CD4-positive, alpha-beta T cell (primary cell): ENCODE data around the gene CALCOCO1. TPM values are rescaled to one million over a fixed set of nuclear protein-coding genes. Genes with fewer than 3 reads are reported as not detected.

ENCODE experiments used
- ATAC-seq: fragments of 200-7000 bp; cut with Tn5 transposase; one replicate; pipeline ENCODE4 v1.10.0; 2022; ENCODE audit warnings: mild to moderate bottlenecking; ENCODE audit not compliant: poor library complexity
- CTCF ChIA-PET: fragments of 350-600 bp; sonication (Branson Sonifier 250); formaldehyde crosslinking; loops from one replicate; lab custom pipeline; 2021; ENCODE audit warnings: antibody characterized with exemption, inconsistent platforms; lab: Charles Lee
- POLR2A ChIA-PET: fragments of 350-600 bp; sonication (Branson Sonifier 250); formaldehyde crosslinking; loops from one replicate; lab custom pipeline; 2021; ENCODE audit warnings: antibody characterized with exemption, inconsistent platforms; lab: Charles Lee
- DNase-seq, 14 experiments: peaks; one replicate each; pipeline ENCODE4 v3.0.0-alpha.2; 2013 to 2020; ENCODE audit warnings: mixed read lengths in 2 of 14
- H3K27ac ChIP-seq, 2 donors: one replicate each; pipeline versions ENCODE4 v1.5.1 to v1.7.0; 2013; ENCODE audit warnings: low read length in 2 of 2, low read depth in 1 of 2, mild to moderate bottlenecking in 1 of 2
- H3K27me3 ChIP-seq, 2 experiments: 1 replicate in 1 of 2; 2 replicates in 1 of 2; pipeline versions ENCODE4 v1.6.1 to v1.7.0; 2013; ENCODE audit warnings: low read length in 2 of 2, control low read depth in 1 of 2, mild to moderate bottlenecking in 1 of 2, moderate library complexity in 1 of 2; ENCODE audit not compliant: insufficient read depth in 2 of 2, control insufficient read depth in 1 of 2
- H3K36me3 ChIP-seq: one replicate; pipeline ENCODE4 v1.6.1; 2013; ENCODE audit warnings: low read length, control low read depth; ENCODE audit not compliant: insufficient read depth
- H3K4me1 ChIP-seq: one replicate; pipeline ENCODE4 v1.6.1; 2013; ENCODE audit warnings: low read length, control low read depth; ENCODE audit not compliant: insufficient read depth
- H3K4me3 ChIP-seq: one replicate; pipeline ENCODE4 v1.5.1; 2013; ENCODE audit warnings: mild to moderate bottlenecking, low read length, moderate library complexity
- H3K9me3 ChIP-seq, 2 experiments: 1 replicate in 1 of 2; 2 replicates in 1 of 2; pipeline versions ENCODE4 v1.6.1 to v1.7.0; 2013; ENCODE audit warnings: low read length in 2 of 2, mild to moderate bottlenecking in 2 of 2, control low read depth in 1 of 2, moderate library complexity in 1 of 2; ENCODE audit not compliant: control insufficient read depth in 1 of 2, insufficient read depth in 1 of 2
- H3K27ac Mint-ChIP-seq: one replicate; pipeline ENCODE4 v1.8.0; 2020; ENCODE audit warnings: mixed read lengths
- H3K27me3 Mint-ChIP-seq: one replicate; pipeline ENCODE4 v1.8.0; 2021; ENCODE audit warnings: mixed read lengths
- H3K36me3 Mint-ChIP-seq: one replicate; pipeline ENCODE4 v1.8.0; 2021; ENCODE audit warnings: low read depth, mixed read lengths
- H3K4me1 Mint-ChIP-seq: one replicate; pipeline ENCODE4 v1.8.0; 2021; ENCODE audit warnings: low read depth, mixed read lengths
- H3K4me3 Mint-ChIP-seq: one replicate; pipeline ENCODE4 v1.8.0; 2020; ENCODE audit warnings: mild to moderate bottlenecking, mixed read lengths
- H3K9me3 Mint-ChIP-seq: one replicate; pipeline ENCODE4 v1.8.0; 2020; ENCODE audit warnings: mixed read lengths
- intact Hi-C, 2 experiments: fragments of 100-400 bp; cut with DNase I in 1 of 2; cut with micrococcal nuclease in 1 of 2; formaldehyde crosslinking; loops; one replicate each; pipeline versions ENCODE4 v1.15.1 to v1.9.0; 2023 to 2025; cut with DNase I, micrococcal nuclease
- total RNA-seq, 174 experiments: library from RNA in 2 of 174; stranded (reverse) in 2 of 174; gene quantifications; one replicate each; pipeline ENCODE4 v1.2.3 and lab custom pipeline; 2021 to 2026
- TF ChIP-seq, protein P1 (sequence below): fragments of 200-600 bp; IDR thresholded peaks from one replicate; pipeline ENCODE4 v1.8.0; 2022; ENCODE audit warnings: antibody characterized with exemption, mild to moderate bottlenecking

CALCOCO1 gene
- total RNA-seq, 2 experiments from 2014 or later, result 66.8 to 69.3 TPM

DNA sequence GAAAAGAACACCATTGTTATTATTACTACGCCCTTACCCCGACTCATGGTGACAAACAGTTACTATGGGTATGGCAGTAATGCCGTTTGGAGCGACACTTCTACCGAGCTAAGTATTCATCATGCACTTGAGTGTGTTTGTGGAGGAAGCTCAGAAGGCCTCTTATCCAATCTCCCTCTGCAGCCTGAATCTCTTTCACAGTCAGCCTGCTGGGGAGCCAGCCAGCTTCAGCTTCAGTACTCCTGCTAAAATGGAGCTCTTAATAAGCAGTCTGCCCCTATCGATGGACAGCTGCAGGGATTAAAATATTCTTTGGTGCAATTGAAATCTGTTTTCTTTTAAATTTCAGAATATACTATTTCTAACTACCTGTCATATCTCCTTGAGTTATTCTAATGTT, 26.7 kb downstream of the CALCOCO1 start:
- POLR2A ChIA-PET, result interaction anchor here (1.5 kb wide), 1 partner anchor 46 kb away, joined by 5 read pairs; no protein-coding TSS in a partner anchor
- H3K27ac ChIP-seq, result no peak overlapping the region
- Mint-ChIP-seq H3K4me3 (no peak overlapping the region), H3K27me3 (peaks cover 96% of the 10 kb centered on the region), H3K4me1 (peaks cover 17% of the 10 kb centered on the region), H3K27ac (no peak overlapping the region), H3K9me3 (no peaks in the 10 kb centered on the region), H3K36me3 (no peaks in the 10 kb centered on the region)
- peaks cover 16% of the 10 kb centered on the region for H3K4me1 ChIP-seq
- ATAC-seq (no peak), DNase-seq (no peak)
- no peak overlapping the region for H3K4me3 ChIP-seq
- intact Hi-C loops, result loop anchor here in 1 of 2 experiments (10.0 kb wide), 1 partner anchor 504 kb away; no protein-coding TSS in a partner anchor
- CTCF ChIA-PET, result interaction anchor here (0.8 to 3.0 kb wide), 5 partner anchors 10 to 501 kb away, joined by 3 to 33 read pairs (median 4); no protein-coding TSS in a partner anchor
- peaks cover 60 to 73% of the 10 kb centered on the region in 2 experiments for H3K27me3 ChIP-seq
- no peaks in the 10 kb centered on the region for H3K36me3 ChIP-seq
- H3K9me3 ChIP-seq, result peaks cover 0 to 4% of the 10 kb centered on the region in 2 experiments
- TF ChIP-seq, protein P1, sequence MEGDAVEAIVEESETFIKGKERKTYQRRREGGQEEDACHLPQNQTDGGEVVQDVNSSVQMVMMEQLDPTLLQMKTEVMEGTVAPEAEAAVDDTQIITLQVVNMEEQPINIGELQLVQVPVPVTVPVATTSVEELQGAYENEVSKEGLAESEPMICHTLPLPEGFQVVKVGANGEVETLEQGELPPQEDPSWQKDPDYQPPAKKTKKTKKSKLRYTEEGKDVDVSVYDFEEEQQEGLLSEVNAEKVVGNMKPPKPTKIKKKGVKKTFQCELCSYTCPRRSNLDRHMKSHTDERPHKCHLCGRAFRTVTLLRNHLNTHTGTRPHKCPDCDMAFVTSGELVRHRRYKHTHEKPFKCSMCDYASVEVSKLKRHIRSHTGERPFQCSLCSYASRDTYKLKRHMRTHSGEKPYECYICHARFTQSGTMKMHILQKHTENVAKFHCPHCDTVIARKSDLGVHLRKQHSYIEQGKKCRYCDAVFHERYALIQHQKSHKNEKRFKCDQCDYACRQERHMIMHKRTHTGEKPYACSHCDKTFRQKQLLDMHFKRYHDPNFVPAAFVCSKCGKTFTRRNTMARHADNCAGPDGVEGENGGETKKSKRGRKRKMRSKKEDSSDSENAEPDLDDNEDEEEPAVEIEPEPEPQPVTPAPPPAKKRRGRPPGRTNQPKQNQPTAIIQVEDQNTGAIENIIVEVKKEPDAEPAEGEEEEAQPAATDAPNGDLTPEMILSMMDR, result no peak

DNA sequence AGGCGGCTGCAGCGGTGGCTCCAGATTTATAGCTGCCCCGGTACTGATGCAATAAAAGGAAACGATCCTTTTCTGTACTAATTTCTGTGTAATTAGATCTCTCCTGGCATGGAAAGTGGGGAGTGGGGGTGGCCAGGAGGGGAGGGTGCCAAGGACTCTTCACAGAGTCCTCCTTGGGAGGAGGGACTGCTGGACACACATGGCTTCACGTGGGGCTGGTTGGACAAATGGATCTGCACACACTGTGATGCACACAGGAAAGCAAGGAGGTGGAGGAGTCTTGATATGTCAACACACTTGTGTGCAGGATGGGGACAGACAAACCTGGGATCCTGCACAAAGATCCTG, 27.6 kb downstream of the CALCOCO1 start:
- H3K9me3 Mint-ChIP-seq, result no peaks in the 10 kb centered on the region
- H3K36me3 Mint-ChIP-seq, result no peaks in the 10 kb centered on the region

GRCh38 chr12:53698948-53699677, 28.1 kb downstream of the CALCOCO1 start:
- Histone ChIP-seq H3K27ac (no peak overlapping the region), H3K27me3 (peaks cover 74 to 82% of the 10 kb centered on the region in 2 experiments), H3K9me3 (peaks cover 0 to 8% of the 10 kb centered on the region in 2 experiments), H3K4me3 (no peak overlapping the region), H3K4me1 (peaks cover 28% of the 10 kb centered on the region), H3K36me3 (no peaks in the 10 kb centered on the region)
- H3K9me3 Mint-ChIP-seq, result no peaks in the 10 kb centered on the region
- H3K4me3 Mint-ChIP-seq, result no peak overlapping the region
- H3K4me1 Mint-ChIP-seq, result peaks cover 32% of the 10 kb centered on the region
- peaks cover 98% of the 10 kb centered on the region for H3K27me3 Mint-ChIP-seq
- DNase-seq, result no peak
- H3K27ac Mint-ChIP-seq, result no peak overlapping the region
- ChIA-PET CTCF (interaction anchor here (1.1 to 3.0 kb wide), 2 partner anchors 44 to 47 kb away, joined by 7 to 33 read pairs; no protein-coding TSS in a partner anchor), POLR2A (interaction anchor here (0.6 to 1.5 kb wide), 2 partner anchors 47 to 121 kb away, joined by 3 to 5 read pairs; no protein-coding TSS in a partner anchor)
- no peaks in the 10 kb centered on the region for H3K36me3 Mint-ChIP-seq
- TF ChIP-seq, protein P1, result no peak
- intact Hi-C loops, result no loop called here
- no peak for ATAC-seq

More for the DNA sequence above, 27.6 kb downstream of the CALCOCO1 start:
- H3K4me3 ChIP-seq, result no peak overlapping the region
- Mint-ChIP-seq H3K27me3 (peaks cover 98% of the 10 kb centered on the region), H3K4me1 (peaks cover 26% of the 10 kb centered on the region), H3K27ac (no peak overlapping the region), H3K4me3 (no peak overlapping the region)
- H3K4me1 ChIP-seq, result peaks cover 25% of the 10 kb centered on the region
- H3K36me3 ChIP-seq, result no peaks in the 10 kb centered on the region
- TF ChIP-seq, protein P1, result no peak
- H3K27ac ChIP-seq, result no peak overlapping the region
- ChIA-PET CTCF (interaction anchor here (1.1 to 3.0 kb wide), 4 partner anchors 44 to 58 kb away, joined by 3 to 33 read pairs (median 8); no protein-coding TSS in a partner anchor), POLR2A (interaction anchor here (0.6 to 1.5 kb wide), 2 partner anchors 47 to 121 kb away, joined by 3 to 5 read pairs; no protein-coding TSS in a partner anchor)
- DNase-seq, result no peak
- peaks cover 68 to 82% of the 10 kb centered on the region in 2 experiments for H3K27me3 ChIP-seq
- no peak for ATAC-seq
- intact Hi-C loops, result loop anchor here in 1 of 2 experiments (10.0 kb wide), 1 partner anchor 505 kb away; no protein-coding TSS in a partner anchor
- peaks cover 0 to 8% of the 10 kb centered on the region in 2 experiments for H3K9me3 ChIP-seq
